Measurements from ENCODE around the gene UTF1.

UTF1 gene

DNA sequence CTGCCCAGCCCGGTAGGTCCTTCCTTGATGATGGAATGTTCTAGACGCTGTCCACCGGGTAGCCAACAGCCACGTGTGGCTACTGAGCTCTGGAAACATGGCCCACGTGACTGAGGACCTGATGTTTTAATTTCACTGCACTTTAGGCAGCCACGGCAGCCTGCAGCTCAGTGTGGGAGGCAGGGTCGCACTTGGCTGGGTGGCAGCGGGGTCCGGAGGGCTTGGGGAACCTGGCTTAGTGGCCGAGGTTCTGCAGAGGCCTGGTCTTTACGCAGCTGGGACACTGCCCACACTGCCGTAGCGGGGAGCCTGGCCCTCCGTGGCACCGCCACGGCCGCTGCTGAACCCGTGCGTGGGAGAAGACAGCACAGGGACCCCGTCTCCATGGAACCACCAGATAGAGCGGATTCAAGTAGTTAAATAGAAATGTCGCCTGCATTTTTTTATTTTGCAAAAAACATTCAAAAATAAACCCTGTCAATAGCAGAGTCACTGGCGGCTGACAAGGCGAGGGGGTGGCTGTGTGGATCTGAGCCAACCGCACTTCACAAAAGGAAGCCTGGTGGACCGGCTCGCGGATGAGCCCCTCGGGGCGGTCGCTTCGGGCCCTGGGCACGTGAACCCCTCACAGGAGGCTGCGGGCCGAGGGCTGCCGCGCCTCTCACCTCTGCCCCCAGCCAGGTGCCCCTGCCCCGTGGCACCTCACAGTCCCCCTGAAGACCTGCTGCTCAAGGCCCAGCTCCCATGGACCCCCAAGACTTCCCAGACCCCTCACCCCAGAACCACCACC is 25.6 kb upstream of the UTF1 start:
- H3K27me3 ChIP-seq (ENCODE audit: insufficient read depth, poor library complexity, severe bottlenecking), result no peaks in the 10 kb centered on the region
- no peaks in the 10 kb centered on the region for H3K4me1 ChIP-seq (ENCODE audit: insufficient read depth, poor library complexity, severe bottlenecking)
- ATAC-seq (ENCODE audit: low read depth) (no peak), DNase-seq (ENCODE audit: low spot score) (no peak)
- no peak overlapping the region for H3K4me3 ChIP-seq (ENCODE audit: severe bottlenecking)
- H3K27ac ChIP-seq (ENCODE audit: poor library complexity, severe bottlenecking), result no peak overlapping the region
- no peaks in the 10 kb centered on the region for H3K9me3 ChIP-seq (ENCODE audit: severe bottlenecking)
- no peak for TF ChIP-seq CTCF (IDR thresholded peaks at IDR 0.05; ENCODE audit: poor library complexity, severe bottlenecking)
- no peaks in the 10 kb centered on the region for H3K36me3 ChIP-seq (ENCODE audit: low read depth)

GRCh38 chr10:133205146-133205545 is 24.9 kb upstream of the UTF1 start:
- no peaks in the 10 kb centered on the region for H3K27me3 ChIP-seq (ENCODE audit: insufficient read depth, poor library complexity, severe bottlenecking)

GRCh38 chr10:133206356-133207040 is 23.5 kb upstream of the UTF1 start:
- Histone ChIP-seq H3K36me3 (ENCODE audit: low read depth) (no peaks in the 10 kb centered on the region), H3K4me3 (ENCODE audit: severe bottlenecking) (no peak overlapping the region), H3K27ac (ENCODE audit: poor library complexity, severe bottlenecking) (no peak overlapping the region), H3K9me3 (ENCODE audit: severe bottlenecking) (no peaks in the 10 kb centered on the region), H3K27me3 (ENCODE audit: insufficient read depth, poor library complexity, severe bottlenecking) (no peaks in the 10 kb centered on the region), H3K4me1 (ENCODE audit: insufficient read depth, poor library complexity, severe bottlenecking) (no peaks in the 10 kb centered on the region)
- ATAC-seq (ENCODE audit: low read depth) (no peak), DNase-seq (ENCODE audit: low spot score) (no peak)
- TF ChIP-seq CTCF (IDR thresholded peaks at IDR 0.05; ENCODE audit: poor library complexity, severe bottlenecking), result no peak

More at GRCh38 chr10:133205146-133205545, 24.9 kb upstream of the UTF1 start:
- H3K4me3 ChIP-seq (ENCODE audit: severe bottlenecking), result no peak overlapping the region
- no peak for DNase-seq (ENCODE audit: low spot score)
- no peaks in the 10 kb centered on the region for H3K9me3 ChIP-seq (ENCODE audit: severe bottlenecking)
- H3K36me3 ChIP-seq (ENCODE audit: low read depth), result no peaks in the 10 kb centered on the region
- no peaks in the 10 kb centered on the region for H3K4me1 ChIP-seq (ENCODE audit: insufficient read depth, poor library complexity, severe bottlenecking)
- H3K27ac ChIP-seq (ENCODE audit: poor library complexity, severe bottlenecking), result no peak overlapping the region
- TF ChIP-seq CTCF (IDR thresholded peaks at IDR 0.05; ENCODE audit: poor library complexity, severe bottlenecking), result no peak
- no peak for ATAC-seq (ENCODE audit: low read depth)

- no peak for ATAC-seq (ENCODE audit: low read depth)
- Histone ChIP-seq H3K9me3 (ENCODE audit: severe bottlenecking) (no peaks in the 10 kb centered on the region), H3K4me3 (ENCODE audit: severe bottlenecking) (no peak overlapping the region), H3K36me3 (ENCODE audit: low read depth) (no peaks in the 10 kb centered on the region), H3K27me3 (ENCODE audit: insufficient read depth, poor library complexity, severe bottlenecking) (no peaks in the 10 kb centered on the region), H3K4me1 (ENCODE audit: insufficient read depth, poor library complexity, severe bottlenecking) (no peaks in the 10 kb centered on the region), H3K27ac (ENCODE audit: poor library complexity, severe bottlenecking) (no peak overlapping the region)
- TF ChIP-seq CTCF (IDR thresholded peaks at IDR 0.05; ENCODE audit: poor library complexity, severe bottlenecking), result no peak
- no peak for DNase-seq (ENCODE audit: low spot score)
These were observed 22.9 kb upstream of the UTF1 start for GRCh38 chr10:133207041-133207600.

All from RWPE2 (cell line).